Measurements from ENCODE around the gene PIGU. TPM values are rescaled to one million over a fixed set of nuclear protein-coding genes. Genes with fewer than 3 reads are reported as not detected.

PIGU gene
- total RNA-seq, 1 experiment from 2014 or later = 25.0 TPM

GRCh38 chr20:34654207-34654744, 22.6 kb downstream of the PIGU start:
- Histone ChIP-seq H2AFZ (no peak overlapping the region), H3K27ac (no peak overlapping the region), H3K36me3 (ENCODE audit: low read depth) (no peaks in the 10 kb centered on the region), H3K9me3 (ENCODE audit: insufficient read depth, low read depth) (no peaks in the 10 kb centered on the region), H3K9me2 (ENCODE audit: insufficient read depth) (no peaks in the 10 kb centered on the region), H3K27me3 (ENCODE audit: insufficient read depth, low read depth) (no peaks in the 10 kb centered on the region), H3K4me1 (replicated peaks; ENCODE audit: insufficient read depth) (no peaks in the 10 kb centered on the region), H3K4me3 (no peak overlapping the region), H3K4me2 (no peak overlapping the region), H3F3A (ENCODE audit: insufficient read depth, low read depth) (no peaks in the 10 kb centered on the region), H3K79me2 (ENCODE audit: low read depth) (no peaks in the 10 kb centered on the region), H4K20me1 (ENCODE audit: insufficient read depth) (no peaks in the 10 kb centered on the region)
- CTCF ChIA-PET = interaction anchor here (0.7 kb wide), 1 partner anchor 1222 kb away, joined by 3 read pairs; no protein-coding TSS in a partner anchor
- no peak for DNase-seq
- no TSS peak for BruUV-seq (replicated peaks)
- POLR2A ChIA-PET (ENCODE audit: unreplicated experiment) = no interaction called here
- TF ChIP-seq CTCF (conservative IDR thresholded peaks at IDR 0.05) (no peak), EZH2 (IDR thresholded peaks at IDR 0.05; ENCODE audit: low read depth) (no peak)
- intact Hi-C loops (cut with micrococcal nuclease; ENCODE audit: unreplicated experiment) = no loop called here

GRCh38 chr20:34651200-34651599, 25.7 kb downstream of the PIGU start:
- no peak for DNase-seq
- Histone ChIP-seq H3K9me3 (ENCODE audit: insufficient read depth, low read depth) (no peaks in the 10 kb centered on the region), H4K20me1 (ENCODE audit: insufficient read depth) (0 out of 2 replicates have a peak, but pooled peaks cover 3% of the 10 kb centered on the region), H3F3A (ENCODE audit: insufficient read depth, low read depth) (no peaks in the 10 kb centered on the region), H3K27me3 (ENCODE audit: insufficient read depth, low read depth) (no peaks in the 10 kb centered on the region), H3K79me2 (ENCODE audit: low read depth) (no peaks in the 10 kb centered on the region), H3K4me3 (no peak overlapping the region), H3K9me2 (ENCODE audit: insufficient read depth) (no peaks in the 10 kb centered on the region), H3K4me2 (no peak overlapping the region), H3K27ac (no peak overlapping the region), H3K36me3 (ENCODE audit: low read depth) (no peaks in the 10 kb centered on the region), H3K4me1 (replicated peaks; ENCODE audit: insufficient read depth) (no peaks in the 10 kb centered on the region), H2AFZ (no peak overlapping the region)
- ChIA-PET CTCF (no interaction called here), POLR2A (ENCODE audit: unreplicated experiment) (no interaction called here)
- no TSS peak for BruUV-seq (replicated peaks)
- TF ChIP-seq EZH2 (IDR thresholded peaks at IDR 0.05; ENCODE audit: low read depth) (no peak), CTCF (conservative IDR thresholded peaks at IDR 0.05) (no peak)
- intact Hi-C loops (cut with micrococcal nuclease; ENCODE audit: unreplicated experiment) = no loop called here

GRCh38 chr20:34647737-34648136, 29.2 kb downstream of the PIGU start:
- H3K4me2 ChIP-seq = no peak overlapping the region
- H2AFZ ChIP-seq = no peak overlapping the region
- H3K27me3 ChIP-seq (ENCODE audit: insufficient read depth, low read depth) = no peaks in the 10 kb centered on the region
- H3K79me2 ChIP-seq (ENCODE audit: low read depth) = no peaks in the 10 kb centered on the region
- no peaks in the 10 kb centered on the region for H3K4me1 ChIP-seq (replicated peaks; ENCODE audit: insufficient read depth)
- intact Hi-C loops (cut with micrococcal nuclease; ENCODE audit: unreplicated experiment) = no loop called here
- DNase-seq = no peak
- TF ChIP-seq EZH2 (IDR thresholded peaks at IDR 0.05; ENCODE audit: low read depth) = no peak
- TF ChIP-seq CTCF (conservative IDR thresholded peaks at IDR 0.05) = no peak
- no peaks in the 10 kb centered on the region for H3K9me2 ChIP-seq (ENCODE audit: insufficient read depth)
- no TSS peak for BruUV-seq (replicated peaks)
- H4K20me1 ChIP-seq (ENCODE audit: insufficient read depth) = 0 out of 2 replicates have a peak, but pooled peaks cover 3% of the 10 kb centered on the region
- H3K9me3 ChIP-seq (ENCODE audit: insufficient read depth, low read depth) = no peaks in the 10 kb centered on the region
- no peak overlapping the region for H3K4me3 ChIP-seq
- H3K36me3 ChIP-seq (ENCODE audit: low read depth) = no peaks in the 10 kb centered on the region
- CTCF ChIA-PET = no interaction called here
- H3F3A ChIP-seq (ENCODE audit: insufficient read depth, low read depth) = no peaks in the 10 kb centered on the region; the same call in 1 of the 2 replicates
- no peak overlapping the region for H3K27ac ChIP-seq
- POLR2A ChIA-PET (ENCODE audit: unreplicated experiment) = interaction anchor here (0.7 kb wide), 1 partner anchor 39 kb away, joined by 5 read pairs; no protein-coding TSS in a partner anchor
